ENCODE measurements around the gene MCRS1.

Gene MCRS1

DNA sequence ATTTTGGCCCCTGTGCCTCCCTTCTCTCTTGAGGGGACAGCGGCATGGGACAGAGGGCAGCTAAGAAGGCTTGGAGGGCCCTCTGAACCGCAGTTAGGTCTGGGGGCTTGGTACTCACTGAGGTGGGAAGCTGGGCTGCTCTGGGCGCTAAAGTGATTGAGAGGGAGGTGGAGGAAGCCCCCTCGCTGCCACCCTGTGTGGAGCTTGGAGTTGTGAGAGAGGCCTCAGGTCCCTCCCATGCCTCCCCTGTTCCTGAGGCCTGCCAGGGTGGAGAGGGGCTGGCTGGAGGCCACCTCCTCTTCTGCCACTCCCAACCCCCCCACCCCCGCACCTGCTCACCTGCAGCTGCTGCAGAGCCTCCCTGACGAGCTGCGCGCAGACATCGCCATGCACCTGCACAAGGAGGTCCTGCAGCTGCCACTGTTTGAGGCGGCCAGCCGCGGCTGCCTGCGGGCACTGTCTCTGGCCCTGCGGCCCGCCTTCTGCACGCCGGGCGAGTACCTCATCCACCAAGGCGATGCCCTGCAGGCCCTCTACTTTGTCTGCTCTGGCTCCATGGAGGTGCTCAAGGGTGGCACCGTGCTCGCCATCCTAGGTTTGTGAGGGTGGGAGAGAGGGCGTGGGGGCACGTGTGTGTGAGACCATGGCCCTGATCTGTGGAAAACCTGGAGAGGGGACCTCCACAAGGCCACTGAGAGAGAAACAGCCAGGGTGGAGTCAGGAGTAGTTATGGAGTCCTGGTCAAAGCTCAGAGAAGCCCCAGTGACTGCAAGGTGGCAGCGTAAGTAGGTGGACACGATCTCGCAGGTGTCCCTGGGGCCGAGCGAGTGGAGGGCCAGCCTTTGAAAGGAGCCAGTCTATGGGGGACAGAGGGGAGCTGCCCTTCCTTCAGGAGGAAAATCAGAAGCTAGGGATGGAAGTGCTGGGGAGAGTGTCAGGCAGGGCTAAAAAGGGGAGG, 17.9 kb downstream of the MCRS1 start:
- DNase-seq (ENCODE audit: low read depth in 1 of 2, low spot score in 1 of 2): no peak
- in situ Hi-C loops (cut with HindIII; ENCODE audit: low pct_unique_long_range_greater_than_20kb, low sequenced_read_pairs): no loop called here
- TF ChIP-seq JUND (IDR thresholded peaks at IDR 0.05; ENCODE audit: low read depth): no peak

DNA sequence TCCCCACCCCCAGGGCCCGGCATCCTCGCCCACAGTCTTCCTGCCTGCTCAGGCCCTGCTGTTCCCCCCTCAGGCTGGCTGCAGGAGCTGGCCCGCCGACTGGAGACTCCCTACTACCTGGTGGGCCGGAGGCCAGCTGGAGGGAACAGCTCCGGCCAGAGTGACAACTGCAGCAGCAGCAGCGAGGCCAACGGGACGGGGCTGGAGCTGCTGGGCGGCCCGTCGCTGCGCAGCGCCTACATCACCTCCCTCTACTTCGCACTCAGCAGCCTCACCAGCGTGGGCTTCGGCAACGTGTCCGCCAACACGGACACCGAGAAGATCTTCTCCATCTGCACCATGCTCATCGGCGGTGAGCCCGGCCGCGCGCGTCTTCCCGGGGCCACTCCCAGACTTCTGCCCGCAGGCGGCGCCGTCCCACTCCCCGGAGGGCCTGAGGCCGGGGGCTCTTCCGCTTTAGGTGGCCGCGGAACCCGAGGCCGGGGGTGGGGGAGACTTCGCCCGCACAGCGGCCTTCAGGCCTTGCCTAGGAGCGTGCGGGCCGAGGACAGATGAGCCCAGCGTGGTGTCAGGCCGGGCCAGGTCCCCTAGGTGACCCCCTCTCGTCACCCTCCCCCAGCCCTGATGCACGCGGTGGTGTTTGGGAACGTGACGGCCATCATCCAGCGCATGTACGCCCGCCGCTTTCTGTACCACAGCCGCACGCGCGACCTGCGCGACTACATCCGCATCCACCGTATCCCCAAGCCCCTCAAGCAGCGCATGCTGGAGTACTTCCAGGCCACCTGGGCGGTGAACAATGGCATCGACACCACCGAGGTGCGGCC, 18.9 kb downstream of the MCRS1 start:
- no peak for TF ChIP-seq JUND (IDR thresholded peaks at IDR 0.05; ENCODE audit: low read depth)
- DNase-seq (ENCODE audit: low read depth in 1 of 2, low spot score in 1 of 2): no peak
- in situ Hi-C loops (cut with HindIII; ENCODE audit: low pct_unique_long_range_greater_than_20kb, low sequenced_read_pairs): no loop called here

DNA sequence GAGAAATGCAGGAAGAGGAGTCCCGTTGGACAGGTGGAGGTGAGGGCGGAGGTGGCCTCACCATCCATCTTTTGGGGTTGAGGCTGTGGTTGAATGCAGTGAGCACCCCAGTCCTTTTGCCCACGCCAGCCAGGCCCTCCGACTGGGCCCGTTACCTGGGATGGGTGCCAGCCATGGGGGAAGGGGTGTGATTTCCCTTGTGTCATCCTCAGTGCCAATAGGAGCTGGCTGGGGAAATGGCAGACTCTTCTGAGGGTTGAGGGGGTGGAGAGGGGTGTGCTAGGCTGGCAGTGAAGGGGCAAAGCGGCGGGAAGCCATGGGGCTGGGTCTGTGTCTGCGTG, 19.5 kb downstream of the MCRS1 start:
- no peak for DNase-seq (ENCODE audit: low read depth in 1 of 2, low spot score in 1 of 2)
- in situ Hi-C loops (cut with HindIII; ENCODE audit: low pct_unique_long_range_greater_than_20kb, low sequenced_read_pairs): no loop called here
- no peak for TF ChIP-seq JUND (IDR thresholded peaks at IDR 0.05; ENCODE audit: low read depth)

DNA sequence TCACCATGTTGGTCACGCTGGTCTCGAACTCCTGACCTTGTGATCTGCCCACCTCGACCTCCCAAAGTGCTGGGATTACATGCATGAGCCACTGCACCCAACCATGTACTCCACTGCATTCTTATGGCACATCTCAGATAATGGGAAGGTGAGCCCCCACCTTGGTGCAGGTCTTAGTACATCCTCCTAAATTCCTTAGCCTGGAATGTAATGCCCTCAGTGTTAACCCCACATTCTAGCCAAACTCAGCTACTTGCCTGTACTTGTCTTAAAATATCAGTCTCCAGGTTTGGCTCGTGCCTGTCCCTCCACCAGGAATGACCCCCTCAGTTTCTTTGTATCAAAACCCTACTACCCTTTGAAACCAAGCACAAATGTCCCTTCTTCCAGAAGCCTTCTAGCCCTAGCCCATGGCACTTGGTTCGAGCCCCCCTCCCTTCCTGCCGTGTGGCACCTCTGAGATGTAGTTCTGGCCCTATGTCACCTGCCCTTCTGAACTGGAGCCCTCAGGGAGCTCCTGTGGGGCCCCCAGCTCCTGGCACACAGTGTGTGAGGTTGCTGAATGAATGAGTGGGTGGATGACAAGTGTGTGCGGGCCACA, 20.8 kb downstream of the MCRS1 start:
- in situ Hi-C loops (cut with HindIII; ENCODE audit: low pct_unique_long_range_greater_than_20kb, low sequenced_read_pairs): no loop called here

DNA sequence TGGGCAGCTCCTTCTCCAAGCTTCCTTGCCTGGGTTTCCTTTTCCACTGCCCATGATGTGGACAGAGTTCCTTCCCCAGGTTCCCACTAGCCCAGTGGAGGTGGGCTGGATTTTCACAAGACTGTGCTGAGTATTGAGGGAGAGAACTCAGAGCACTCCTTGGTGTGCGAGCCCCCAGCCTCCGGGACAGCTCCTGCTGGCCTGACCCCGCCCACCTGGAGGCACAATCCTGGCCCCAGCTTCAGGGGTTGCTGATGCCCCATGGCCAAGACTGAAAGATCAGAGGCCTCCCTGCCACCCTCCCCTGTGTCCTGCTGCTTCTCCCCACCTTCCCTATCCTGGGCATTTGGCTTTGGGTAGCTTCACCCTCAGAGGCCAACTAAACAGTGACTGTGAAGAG, 21.5 kb downstream of the MCRS1 start:
- no peak for DNase-seq (ENCODE audit: low read depth in 1 of 2, low spot score in 1 of 2)
- TF ChIP-seq JUND (IDR thresholded peaks at IDR 0.05; ENCODE audit: low read depth): no peak
- in situ Hi-C loops (cut with HindIII; ENCODE audit: low pct_unique_long_range_greater_than_20kb, low sequenced_read_pairs): no loop called here

More for the DNA sequence above, 20.8 kb downstream of the MCRS1 start:
- no peak for TF ChIP-seq JUND (IDR thresholded peaks at IDR 0.05; ENCODE audit: low read depth)
- DNase-seq (ENCODE audit: low read depth in 1 of 2, low spot score in 1 of 2): no peak

DNA sequence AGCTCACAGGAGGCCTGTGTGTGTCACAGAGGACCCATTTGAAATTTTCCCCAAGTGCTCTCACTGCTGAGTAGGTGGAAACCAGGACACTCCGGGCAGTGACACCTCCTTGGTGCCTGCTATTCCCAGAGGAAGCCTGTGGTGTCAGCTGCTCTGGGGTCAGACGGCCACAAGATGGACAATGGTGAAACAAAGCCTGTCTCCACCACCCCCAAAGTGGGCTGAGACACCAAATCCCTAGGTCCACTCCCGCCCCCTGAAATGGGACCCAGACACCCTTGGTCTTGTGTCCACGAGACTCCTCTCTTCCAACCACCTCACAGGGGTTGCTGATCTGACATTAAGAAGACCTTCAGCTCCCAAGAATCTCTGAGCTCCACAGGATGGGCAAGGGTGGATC, 22.1 kb downstream of the MCRS1 start:
- no peak for TF ChIP-seq JUND (IDR thresholded peaks at IDR 0.05; ENCODE audit: low read depth)
- in situ Hi-C loops (cut with HindIII; ENCODE audit: low pct_unique_long_range_greater_than_20kb, low sequenced_read_pairs): no loop called here

DNA sequence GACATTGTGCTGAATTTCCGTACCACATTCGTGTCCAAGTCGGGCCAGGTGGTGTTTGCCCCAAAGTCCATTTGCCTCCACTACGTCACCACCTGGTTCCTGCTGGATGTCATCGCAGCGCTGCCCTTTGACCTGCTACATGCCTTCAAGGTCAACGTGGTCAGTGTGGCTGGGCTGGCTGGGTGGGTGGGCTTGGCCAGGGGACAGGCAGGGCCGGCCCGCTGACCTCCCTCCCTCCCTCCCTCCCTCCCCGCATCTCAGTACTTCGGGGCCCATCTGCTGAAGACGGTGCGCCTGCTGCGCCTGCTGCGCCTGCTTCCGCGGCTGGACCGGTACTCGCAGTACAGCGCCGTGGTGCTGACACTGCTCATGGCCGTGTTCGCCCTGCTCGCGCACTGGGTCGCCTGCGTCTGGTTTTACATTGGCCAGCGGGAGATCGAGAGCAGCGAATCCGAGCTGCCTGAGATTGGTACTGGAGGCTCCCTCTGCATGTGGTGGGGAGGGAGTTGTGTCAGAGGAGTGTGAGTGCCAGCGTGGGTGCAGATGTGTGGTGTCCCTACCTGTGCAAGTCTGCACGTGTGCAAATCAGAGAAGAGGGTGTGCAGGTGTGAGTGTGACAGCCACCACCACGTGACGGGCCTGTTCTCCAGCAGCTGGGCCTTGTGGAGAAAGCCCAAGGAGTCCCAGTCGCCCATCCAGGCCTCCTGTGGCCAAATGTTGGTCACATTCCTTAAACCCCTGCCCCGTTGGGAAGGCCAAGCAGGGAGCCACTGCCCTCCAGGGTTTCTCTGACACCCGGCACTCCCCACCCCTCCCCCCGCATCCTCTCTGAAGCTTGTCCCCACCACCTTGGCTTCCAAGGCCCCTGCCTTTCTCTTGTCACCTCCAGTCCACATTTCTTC, 23.8 kb downstream of the MCRS1 start:
- no peak for TF ChIP-seq JUND (IDR thresholded peaks at IDR 0.05; ENCODE audit: low read depth)
- in situ Hi-C loops (cut with HindIII; ENCODE audit: low pct_unique_long_range_greater_than_20kb, low sequenced_read_pairs): no loop called here
- no peak for DNase-seq (ENCODE audit: low read depth in 1 of 2, low spot score in 1 of 2)

More for the DNA sequence above, 22.1 kb downstream of the MCRS1 start:
- no peak for DNase-seq (ENCODE audit: low read depth in 1 of 2, low spot score in 1 of 2)

DNA sequence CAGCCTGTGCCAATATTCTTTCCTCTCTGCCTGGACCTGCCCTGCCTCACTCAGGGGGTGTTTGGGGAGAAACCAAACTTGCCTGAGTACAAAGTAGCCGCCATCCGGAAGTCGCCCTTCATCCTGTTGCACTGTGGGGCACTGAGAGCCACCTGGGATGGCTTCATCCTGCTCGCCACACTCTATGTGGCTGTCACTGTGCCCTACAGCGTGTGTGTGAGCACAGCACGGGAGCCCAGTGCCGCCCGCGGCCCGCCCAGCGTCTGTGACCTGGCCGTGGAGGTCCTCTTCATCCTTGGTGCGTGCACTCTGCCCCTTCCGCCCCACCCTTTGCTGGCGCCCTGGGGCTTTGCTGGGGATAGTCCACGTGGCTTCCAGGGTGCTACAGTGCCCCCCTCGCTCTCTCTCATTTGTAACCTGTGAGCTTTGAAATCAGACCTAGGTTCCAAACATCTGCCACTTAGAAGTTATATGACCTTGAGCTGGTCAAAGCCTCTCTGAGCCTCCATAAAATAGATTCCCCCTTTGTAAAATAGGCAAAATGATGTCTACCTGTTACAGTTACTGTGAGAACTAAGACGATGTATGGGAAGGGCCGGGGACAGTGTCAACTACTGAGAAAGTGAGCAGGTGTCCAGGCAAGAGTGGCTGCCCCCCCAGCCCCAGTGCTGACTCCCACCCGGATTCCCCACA, 24.6 kb downstream of the MCRS1 start:
- no peak for DNase-seq (ENCODE audit: low read depth in 1 of 2, low spot score in 1 of 2)
- in situ Hi-C loops (cut with HindIII; ENCODE audit: low pct_unique_long_range_greater_than_20kb, low sequenced_read_pairs): no loop called here
- TF ChIP-seq JUND (IDR thresholded peaks at IDR 0.05; ENCODE audit: low read depth): no peak

DNA sequence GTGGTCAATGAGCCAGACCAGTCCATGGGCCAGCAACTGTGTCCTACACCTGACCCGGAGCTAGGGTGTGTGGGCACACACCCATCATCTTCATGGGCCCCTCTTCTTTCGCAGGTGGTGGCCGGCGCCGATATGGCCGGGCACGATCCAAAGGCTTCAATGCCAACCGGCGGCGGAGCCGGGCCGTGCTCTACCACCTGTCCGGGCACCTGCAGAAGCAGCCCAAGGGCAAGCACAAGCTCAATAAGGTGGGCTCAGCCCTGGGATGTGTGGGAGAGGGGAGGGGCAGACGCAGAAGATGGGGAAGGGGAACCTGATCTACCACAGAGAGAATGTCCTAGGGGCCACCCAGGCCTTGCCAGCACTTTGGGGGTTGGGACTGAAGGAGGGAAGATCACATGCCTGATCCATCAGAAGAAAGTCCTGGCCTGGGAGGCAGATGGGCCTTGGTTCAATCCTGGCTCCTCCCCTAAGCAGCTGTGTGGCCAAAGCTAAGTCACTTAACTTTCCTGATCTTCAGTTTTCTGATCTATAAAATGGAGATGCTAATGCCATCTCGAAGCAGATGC, 25.3 kb downstream of the MCRS1 start:
- in situ Hi-C loops (cut with HindIII; ENCODE audit: low pct_unique_long_range_greater_than_20kb, low sequenced_read_pairs): no loop called here
- no peak for TF ChIP-seq JUND (IDR thresholded peaks at IDR 0.05; ENCODE audit: low read depth)
- no peak for DNase-seq (ENCODE audit: low read depth in 1 of 2, low spot score in 1 of 2)

DNA sequence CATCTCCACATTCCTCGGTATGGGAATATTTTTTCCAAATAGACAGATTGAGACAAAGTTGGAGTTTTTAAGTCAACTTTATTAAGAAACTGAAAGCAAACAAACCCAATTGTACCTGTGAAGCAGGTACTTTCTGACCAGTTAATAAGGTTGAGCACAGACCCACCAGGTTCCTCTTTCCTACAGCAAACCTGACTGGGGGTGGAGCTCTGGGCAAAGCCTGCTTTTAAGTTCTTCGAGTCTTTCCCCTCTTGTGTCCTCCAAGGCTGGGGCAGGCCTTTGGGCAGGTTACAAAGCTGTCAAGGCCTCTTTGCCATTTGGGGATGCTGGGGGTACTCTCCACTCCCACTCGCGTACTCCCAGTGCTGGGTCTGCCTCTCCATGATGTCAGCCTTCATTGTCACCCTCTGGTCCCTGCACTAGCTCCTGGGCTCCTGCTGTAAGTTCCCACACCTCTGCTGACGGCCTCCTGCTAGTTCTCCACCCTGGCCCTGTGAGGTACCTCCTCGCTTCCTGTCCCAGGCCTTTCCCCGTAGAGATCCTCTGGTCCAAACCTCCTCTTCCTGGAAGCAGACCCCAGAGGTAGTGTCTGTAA, 25.9 kb downstream of the MCRS1 start:
- DNase-seq (ENCODE audit: low read depth in 1 of 2, low spot score in 1 of 2): no peak
- in situ Hi-C loops (cut with HindIII; ENCODE audit: low pct_unique_long_range_greater_than_20kb, low sequenced_read_pairs): no loop called here
- TF ChIP-seq JUND (IDR thresholded peaks at IDR 0.05; ENCODE audit: low read depth): no peak

Measured in T47D (cell line).